GM19324 (cell line): Measurements from ENCODE around the gene AP1B1.

Source experiments
- ATAC-seq: cut with Tn5 transposase; IDR thresholded peaks from one replicate; pipeline ENCODE4 v1.9.1; 2021; ENCODE audit warnings: mild to moderate bottlenecking, moderate library complexity; ENCODE audit not compliant: unreplicated experiment, low FRiP score

AP1B1 gene

DNA sequence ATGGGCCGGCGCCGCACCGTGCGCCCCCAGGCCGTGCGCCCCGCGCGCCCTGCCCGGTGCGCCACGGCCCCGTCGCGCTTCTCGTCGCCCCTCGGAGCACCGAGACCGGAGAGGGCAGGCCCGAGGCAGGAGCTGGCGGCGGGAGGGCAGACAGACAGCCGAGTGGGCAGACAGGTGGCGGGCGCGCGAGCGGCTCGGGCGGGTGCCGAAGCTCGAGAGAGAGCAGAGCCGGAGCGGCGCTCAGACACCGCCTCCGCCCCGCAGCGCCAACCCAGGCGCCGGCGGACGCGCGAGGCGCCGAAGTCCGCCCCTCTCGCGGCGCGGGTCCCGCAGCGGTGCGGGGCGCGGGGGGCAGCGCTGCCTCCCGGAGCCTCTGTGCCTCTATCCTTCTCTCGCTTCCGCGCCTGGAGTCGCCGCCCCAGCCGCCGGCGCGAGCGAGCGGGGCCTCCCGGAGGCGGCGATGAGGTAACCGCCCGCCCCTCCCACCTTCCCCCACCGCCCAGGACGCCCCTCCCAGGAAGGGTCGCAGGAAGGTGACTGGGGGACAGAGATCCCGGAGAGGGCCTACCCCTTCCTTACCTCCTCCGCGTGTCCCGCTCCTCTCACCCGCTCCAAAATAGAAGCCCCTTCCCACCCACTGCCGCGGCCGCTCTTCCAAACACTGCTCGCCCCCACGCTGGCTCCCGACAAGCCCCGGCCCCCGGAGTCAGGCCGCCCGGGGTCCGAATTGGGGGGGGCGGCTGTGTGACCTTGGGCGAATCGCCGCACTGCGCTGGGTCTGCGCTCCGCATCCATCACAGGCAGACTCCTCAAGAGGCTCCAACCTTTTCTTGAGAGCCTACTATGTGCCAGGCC is 72.9 kb downstream of the AP1B1 start, which contains the start of gene RASL10A:
Gene RASL10A (minus strand): TSS at position 412 of the 855 bp plus-strand sequence. CDS start 451 bp downstream, outside the sequence.
- ATAC-seq = no peak

DNA sequence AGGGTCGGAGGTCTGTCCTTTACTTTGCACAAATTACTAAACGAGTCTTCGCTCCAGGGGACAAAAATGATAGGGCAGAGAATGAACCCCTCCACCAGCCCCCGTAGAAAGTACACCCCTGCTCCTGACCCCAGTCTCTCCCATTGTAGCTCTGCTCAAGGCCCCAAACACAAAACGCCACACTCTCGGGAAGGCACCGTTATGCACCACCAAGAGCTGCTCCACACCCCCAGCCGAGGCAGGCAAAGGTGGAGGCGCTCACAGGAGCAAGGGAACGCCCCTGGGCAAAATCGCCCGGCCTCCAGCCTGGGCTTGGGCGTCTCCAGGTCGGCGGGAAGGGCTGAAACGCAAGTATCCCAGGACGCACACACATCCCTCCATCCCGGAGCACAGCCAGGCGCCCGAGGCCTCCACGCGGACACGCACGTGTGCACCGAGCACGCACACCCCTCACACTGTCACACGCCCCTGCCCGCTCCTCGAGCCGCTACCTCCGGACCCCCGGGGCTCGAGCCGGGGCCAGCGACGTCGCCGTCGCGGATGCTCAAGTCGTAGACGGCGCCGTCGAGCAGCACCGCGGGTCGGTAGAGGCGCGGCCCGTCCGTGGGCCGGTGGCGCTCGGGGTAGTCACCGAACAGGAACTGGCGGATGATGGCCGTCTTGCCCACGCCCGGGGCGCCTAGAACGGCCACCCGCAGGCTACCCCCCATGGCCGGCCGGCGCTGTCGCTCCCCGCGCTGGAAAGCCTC is 73.7 kb downstream of the AP1B1 start:
- no peak for ATAC-seq

DNA sequence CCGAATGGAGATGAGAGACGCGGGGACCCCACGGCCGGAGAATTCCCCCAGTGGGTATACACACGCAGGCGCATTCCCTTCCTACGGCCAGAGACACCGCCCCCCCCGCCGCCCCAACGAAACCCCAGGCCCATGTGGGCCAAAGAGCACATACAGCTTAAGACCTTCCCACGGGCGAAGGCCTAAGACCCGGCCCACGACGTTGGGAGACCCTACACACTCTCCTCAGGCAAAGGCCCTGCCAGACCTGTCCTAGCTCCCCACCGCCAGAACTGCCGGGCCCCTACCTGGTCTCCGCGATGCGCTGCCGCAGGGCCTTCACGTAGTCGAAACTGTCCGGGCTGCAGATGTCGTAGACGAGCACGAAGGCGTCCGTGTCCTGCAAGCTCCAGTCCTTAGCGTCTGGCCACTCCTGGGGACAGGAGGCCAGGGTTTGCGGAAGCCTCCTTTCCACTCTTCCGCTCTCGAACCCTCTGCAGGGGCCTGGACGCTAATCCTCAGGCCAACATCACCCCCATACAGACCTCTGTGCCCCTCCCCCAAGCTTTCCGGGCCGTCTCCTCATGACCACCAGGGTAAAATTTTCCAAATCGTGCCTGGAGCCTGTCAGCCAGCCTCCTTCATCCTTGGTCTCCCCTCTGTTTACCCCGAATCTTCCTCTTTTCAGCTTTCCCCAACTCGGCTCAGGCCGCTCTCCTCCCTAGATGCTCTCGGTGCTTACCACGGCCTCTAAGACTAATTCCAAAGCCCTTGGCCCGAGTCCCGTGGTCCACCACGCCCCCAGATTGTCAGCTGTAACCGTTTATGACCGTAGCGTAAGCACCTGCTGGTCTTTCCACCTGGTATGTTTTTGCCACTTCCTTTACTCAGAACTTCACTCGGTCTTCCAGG is 74.5 kb downstream of the AP1B1 start:
- no peak for ATAC-seq

DNA sequence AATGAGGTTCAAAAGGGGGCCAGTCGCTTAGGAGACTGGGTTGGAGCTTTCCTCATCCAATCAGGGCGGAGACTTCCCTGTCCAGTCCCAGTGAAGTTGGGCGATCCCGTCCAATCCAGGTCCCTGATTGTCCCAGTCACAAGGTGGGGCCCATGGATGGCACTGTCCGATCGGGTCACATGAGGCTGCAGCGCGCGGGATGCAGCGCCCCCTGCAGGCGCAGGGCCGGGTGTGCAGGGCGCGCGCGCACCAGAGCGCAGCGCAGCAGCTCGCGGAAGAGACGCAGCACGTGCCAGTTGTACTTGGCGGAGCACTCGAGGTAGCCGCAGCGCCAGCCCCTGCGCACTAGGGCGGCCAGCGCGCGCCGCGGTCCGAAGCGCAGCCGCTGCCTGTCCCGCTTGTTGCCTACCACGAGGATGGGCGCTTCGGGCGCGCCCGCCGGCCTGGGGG is 75.2 kb downstream of the AP1B1 start:
- no peak for ATAC-seq

DNA sequence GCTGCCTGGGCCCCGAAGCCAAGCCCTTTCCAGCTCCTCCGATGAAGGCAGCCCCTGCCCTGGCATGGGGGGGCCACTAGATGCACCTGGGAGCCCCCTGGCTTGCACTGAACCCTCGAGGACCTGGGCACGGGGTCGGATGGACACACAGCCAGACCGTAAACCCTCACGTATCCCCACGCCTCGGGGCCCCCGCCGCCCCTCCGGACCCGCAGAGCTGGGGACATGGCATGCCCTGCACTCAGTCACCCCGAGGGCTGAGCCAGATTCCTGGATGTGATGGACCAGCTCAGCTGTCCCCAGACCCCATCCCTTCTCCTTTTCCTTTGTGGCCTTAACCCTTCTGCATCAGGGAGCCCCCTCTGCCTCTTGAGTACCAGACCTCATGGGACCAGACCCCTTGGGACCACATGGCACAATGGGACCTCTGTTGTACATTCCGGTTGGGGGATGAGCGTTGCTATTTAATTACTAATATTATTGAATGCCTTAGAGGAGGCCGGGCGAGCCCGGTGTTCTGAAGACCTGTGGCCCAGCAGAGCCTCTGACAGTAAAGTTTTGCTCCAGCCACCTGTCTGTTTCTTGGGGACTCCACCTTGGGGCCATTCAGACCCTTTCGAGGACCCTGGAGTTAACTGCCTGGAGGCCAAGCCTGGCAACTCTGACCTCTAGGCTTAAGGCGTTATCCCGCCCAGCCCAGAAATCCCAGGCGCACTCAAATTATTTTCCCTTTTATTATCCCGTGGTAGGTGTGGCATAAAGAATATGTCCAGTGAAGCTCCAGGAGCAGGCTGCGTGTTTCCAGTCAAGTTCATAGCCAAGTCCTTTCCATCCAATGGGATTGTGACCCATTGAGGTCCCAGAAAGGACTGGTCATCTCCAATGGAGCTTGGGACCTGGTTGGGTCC is 75.9 kb downstream of the AP1B1 start:
- ATAC-seq = no peak

DNA sequence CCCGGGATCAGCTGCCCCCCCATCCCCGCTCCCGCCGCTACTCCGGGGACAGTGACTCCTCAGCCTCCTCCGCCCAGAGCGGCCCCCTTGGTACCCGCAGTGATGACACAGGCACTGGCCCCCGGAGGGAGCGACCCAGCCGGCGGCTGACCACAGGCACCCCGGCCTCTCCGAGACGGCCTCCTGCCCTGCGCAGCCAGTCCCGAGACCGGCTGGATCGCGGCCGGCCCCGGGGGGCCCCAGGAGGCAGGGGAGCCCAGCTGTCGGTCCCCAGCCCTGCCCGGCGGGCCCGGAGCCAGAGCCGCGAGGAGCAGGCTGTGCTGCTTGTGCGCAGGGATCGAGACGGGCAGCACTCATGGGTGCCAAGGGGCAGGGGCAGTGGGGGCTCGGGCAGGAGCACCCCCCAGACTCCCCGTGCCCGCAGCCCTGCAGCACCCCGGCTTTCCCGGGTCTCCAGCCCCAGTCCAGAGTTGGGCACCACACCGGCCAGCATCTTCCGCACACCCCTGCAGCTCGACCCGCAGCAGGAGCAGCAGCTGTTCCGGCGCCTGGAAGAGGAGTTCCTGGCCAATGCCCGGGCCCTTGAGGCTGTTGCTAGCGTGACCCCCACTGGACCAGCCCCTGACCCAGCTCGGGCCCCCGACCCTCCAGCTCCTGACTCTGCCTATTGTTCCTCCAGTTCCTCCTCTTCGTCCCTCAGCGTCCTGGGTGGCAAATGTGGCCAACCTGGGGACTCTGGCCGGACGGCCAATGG is 76.7 kb downstream of the AP1B1 start:
- ATAC-seq = no peak

DNA sequence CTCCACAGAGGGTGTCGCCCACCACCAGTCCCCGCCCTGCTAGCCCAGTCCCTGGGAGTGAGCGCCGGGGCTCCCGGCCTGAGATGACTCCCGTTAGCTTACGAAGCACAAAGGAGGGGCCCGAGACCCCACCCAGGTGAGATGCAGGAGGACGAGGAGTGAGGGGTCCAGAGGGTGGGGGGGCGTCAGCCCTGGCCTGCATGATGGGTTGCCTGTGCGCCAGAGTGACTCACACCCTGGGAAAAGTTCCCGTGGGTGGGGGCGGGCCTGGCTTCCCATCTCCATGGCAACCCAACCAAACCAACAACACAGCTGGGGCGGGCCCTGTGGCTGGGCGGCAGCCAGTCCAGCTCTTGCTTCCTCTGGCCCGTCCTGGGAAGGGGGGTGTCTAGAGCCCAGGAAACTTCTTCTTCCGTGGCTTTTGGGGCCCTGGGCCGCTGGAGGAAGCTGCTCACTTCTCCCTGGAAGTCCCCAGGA is 77.5 kb downstream of the AP1B1 start:
- no peak for ATAC-seq

DNA sequence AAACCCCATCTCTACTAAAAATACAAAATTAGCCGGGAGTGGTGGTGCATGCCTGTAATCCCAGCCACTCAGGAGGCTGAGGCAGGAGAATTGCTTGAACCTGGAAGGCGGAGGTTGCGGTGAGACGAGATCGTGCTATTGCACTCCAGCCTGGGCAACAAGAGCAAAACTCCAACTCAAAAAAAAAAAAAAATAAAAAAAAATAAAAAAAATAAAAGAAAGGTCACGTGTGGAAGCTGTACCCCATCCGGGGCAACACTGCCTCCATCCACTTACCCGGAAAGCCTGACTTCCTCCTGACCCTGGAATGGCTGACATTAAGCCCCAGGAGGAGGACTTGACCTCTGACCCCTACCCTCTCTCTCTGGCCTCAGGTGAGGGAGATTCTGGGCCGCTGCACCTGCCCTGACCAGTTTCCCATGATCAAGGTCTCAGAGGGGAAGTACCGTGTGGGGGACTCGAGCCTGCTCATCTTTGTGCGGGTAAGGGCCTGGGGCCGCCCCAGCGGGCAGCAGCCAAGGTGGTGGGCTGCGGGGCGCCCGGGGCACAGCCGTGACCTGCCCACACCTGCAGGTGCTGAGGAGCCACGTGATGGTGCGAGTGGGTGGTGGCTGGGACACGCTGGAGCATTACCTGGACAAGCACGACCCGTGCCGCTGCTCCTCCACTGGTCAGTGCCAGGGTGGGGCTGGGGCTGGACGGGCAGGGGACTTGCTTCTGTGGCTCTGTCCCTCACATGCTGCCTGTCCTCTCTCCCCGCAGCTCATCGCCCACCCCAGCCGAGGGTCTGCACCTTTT is 78.1 kb downstream of the AP1B1 start:
- ATAC-seq = no peak

DNA sequence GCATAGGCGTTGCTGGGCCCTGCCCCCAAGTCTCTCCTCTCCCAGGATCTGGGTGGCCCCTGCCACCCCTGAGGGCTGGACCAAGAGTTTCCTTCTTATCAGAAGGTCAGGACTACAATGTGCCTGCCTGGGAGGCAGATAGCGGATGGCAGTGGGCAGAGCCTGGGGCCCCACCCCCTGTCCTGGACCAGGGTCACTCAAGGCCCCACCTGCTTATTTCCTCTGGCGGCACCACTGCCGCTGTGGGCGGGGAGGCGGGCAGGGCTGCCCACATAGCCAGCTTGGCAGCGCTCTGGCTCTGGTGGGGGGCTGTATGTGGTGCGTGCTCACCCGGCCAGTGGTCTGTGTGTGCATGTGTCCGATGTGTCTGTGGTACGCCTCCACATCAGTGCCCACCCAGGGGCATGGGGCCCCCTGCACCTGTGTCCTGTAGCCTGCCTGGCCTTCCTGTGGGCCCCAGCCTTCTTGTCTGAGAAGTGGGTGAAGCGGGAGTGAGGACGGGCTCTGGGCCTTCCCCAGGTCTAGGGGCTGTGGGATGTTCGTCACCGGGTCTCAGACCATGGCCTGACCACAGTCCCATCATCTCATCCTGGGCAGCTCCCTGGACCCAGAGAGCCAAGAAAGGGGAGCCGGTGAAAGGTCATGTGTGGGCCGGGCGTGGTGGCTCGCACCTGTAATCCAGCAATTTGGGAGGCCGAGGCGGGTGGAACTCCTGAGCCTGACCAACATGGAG is 78.9 kb downstream of the AP1B1 start:
- no peak for ATAC-seq

DNA sequence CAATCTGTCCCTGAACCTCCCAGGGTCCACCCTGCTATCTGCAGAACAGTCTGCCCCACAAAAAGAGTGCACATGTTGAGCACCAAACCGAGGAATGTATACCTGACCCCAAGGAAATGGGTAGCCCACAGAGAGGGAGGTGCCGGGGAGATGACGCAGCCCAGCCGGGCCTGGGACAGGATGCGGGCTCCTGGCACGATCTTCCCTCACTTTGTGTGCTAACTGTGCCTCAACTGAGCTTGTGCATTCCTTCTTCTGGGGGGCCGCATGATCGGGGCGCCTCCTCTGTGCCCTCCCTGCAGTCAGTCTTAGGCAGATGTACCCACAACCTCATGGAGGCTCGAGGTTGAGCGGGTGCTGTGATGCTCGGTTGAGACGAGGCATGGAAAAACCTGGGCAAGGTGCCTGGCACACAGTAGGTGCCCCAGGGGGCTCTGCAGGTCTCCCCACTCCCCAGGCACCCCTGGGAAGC is 79.5 kb downstream of the AP1B1 start:
- no peak for ATAC-seq

DNA sequence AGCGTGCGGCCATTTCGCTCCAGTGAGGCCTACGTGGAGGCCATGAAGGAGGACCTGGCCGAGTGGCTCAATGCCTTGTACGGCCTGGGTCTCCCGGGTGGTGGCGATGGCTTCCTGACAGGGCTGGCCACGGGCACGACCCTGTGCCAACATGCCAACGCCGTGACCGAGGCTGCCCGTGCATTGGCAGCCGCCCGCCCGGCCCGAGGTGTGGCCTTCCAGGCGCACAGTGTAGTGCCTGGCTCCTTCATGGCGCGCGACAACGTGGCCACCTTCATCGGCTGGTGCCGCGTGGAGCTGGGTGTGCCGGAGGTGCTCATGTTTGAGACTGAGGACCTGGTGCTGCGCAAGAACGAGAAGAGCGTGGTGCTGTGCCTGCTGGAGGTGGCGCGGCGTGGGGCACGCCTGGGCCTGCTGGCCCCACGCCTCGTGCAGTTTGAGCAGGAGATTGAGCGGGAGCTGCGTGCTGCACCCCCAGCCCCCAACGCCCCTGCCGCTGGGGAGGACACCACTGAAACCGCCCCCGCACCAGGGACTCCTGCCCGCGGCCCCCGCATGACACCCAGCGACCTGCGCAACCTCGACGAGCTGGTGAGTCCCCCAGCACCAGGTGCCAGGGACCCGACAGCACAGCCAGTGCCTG is 80.1 kb downstream of the AP1B1 start:
- no peak for ATAC-seq

DNA sequence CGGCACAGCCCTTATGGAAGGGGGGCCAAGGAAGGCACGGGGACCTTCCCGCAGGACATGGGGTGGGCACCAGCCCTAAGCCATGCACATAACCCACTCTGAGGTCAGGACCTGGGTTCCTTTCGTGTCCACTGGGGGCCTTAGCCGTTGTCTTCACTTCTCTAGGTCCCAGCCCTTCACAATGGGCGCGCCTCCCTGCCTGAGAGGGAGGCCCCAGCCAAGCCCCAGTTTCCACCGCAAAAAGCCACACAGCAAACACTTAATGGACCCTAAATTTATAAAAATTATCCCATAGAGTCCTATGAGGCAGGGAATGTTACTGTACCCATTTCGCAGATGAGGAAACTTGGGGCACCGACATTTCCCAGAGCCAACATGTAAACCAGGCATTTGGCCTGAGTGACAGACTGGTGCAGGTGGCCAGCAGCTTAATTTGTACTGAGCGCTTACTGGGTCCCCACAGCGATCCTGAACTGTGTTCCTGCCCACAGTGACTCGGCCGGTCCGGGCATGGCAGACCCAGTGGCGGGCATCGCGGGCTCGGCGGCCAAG is 80.7 kb downstream of the AP1B1 start:
- ATAC-seq = no peak

DNA sequence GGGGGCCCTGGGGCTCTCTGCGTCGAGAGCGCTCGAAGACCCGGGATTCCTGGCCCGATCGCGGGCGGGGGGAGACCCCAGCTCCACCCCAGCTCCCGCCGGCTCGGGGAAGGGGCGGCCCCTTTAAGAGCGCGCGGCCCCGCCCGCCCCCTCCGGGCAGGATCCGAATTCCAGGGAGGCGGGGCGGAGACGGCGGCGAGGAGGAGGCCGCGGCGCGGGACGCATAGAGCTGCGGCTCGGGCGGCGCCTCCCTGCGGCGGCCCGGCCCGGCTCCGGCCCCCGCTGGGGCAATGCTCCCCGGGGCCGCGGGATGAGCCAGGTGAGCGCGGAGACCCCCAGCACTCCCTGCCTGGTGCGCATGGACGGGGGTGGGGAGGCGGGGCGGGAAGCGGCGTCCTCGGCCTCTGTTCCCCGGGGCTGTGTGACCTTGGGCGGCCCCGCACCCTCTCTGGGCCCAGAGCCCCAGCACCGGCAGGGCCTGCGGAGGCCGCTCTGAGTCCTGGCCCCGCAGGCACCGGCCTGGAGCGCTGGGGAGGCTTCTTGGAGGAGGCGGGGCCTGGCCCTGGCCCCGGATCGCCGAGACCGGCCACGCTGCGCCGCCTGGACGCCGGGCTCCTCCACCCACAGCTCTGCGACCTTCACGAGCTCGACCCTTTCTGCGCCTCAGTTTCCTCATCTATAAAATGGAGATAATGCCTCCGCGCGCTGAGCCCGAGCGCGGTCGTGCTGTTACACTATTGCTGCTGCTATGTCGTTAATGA is 81.4 kb downstream of the AP1B1 start:
- no peak for ATAC-seq

DNA sequence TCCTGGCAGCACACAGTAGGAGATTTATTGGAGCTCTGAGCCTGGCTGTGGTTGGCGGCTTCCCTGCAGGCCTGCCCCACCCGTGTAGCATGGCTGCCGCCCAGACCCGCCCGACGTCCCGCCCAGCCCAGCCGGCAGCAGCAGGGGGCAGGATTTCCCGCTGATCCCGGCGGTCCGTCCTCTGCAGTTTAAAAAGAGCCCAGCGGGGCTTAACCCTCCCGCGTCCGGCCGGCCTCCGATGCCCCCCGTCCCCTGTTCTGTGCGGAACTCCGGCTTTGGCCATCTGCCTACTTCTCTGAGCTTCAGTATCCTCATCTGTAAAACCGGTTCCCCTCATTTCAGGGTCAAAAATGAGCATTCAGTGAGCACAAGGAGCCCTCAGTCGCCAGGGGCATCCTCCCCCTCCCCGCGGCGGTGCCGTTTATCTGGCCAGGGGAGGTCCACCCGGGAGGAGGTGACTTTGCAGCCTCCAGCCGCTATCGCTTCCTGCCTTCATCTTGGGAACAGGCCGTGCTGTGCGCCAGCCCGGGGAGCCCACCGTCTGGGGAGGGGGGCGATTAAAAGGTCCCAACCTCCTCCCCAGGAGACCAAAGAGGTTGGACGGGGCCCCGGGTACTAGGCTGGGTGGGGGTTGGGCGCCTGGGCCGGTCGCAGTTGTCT is 82.1 kb downstream of the AP1B1 start, which contains the start of gene GAS2L1:
Gene GAS2L1 (plus strand): TSS at position 476 of the 660 bp plus-strand sequence. CDS start 1,456 bp downstream, outside the sequence.
- no peak for ATAC-seq

DNA sequence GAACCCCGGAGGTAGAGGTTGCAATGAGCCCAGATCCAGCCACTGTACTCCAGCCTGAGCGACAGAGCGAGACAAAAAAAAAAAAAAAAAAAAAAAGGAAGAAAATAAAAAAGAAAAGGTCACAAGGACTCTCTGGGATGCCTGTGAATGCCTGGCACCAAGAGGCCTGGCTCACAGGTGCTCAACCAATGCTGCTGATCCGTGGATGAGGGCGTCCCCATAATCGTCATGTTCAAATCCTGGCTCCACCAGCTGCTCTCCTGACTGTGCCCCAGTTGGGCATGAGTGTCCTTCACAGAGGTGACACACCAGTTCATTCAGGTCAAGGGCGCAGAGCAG is 82.6 kb downstream of the AP1B1 start:
- ATAC-seq = no peak
